ENCODE data around the gene LONRF2.

DNA sequence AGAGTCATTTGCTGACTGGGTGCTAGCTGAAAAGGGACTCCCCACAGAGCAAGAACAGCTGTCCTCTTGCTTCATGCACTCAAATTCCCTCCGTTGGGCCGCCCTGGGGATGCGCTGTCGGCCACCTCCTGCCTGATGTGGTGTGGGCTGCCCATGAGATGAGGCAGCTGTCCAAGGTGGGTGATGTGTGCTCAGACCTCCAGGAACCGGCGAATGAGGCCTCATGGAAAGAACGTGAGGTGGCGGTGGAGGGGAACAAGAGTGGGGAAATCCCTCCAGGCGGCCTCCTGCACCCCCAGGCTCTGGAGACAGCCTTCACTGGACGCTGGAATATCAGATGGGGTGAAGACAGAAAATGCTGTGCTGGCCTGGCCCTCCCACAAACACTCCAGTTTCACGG, 79.8 kb downstream of the LONRF2 start:
- TF ChIP-seq POLR2A (IDR thresholded peaks at IDR 0.05) = no peak
- TF ChIP-seq, protein P1, sequence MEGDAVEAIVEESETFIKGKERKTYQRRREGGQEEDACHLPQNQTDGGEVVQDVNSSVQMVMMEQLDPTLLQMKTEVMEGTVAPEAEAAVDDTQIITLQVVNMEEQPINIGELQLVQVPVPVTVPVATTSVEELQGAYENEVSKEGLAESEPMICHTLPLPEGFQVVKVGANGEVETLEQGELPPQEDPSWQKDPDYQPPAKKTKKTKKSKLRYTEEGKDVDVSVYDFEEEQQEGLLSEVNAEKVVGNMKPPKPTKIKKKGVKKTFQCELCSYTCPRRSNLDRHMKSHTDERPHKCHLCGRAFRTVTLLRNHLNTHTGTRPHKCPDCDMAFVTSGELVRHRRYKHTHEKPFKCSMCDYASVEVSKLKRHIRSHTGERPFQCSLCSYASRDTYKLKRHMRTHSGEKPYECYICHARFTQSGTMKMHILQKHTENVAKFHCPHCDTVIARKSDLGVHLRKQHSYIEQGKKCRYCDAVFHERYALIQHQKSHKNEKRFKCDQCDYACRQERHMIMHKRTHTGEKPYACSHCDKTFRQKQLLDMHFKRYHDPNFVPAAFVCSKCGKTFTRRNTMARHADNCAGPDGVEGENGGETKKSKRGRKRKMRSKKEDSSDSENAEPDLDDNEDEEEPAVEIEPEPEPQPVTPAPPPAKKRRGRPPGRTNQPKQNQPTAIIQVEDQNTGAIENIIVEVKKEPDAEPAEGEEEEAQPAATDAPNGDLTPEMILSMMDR (IDR thresholded peaks at IDR 0.05) = no peak
